Motor neuron (in vitro differentiated cells): Measurements from ENCODE around the gene TST. TPM values are rescaled to one million over a fixed set of nuclear protein-coding genes. Genes with fewer than 3 reads are reported as not detected.
A peak's percentile ranks its signal among the peaks of the same experiment; 100 is the strongest.

ENCODE experiments used
- ATAC-seq, 8 experiments: fragments of 200-7000 bp; cut with Tn5 transposase; replicated peaks in 6 of 8; 2 replicates each; pipeline ENCODE4 v1.8.0; 2021; ENCODE audit warnings: mild to moderate bottlenecking in 8 of 8, moderate library complexity in 8 of 8
- H3K27ac ChIP-seq, 2 donors: fragments of 250-450 bp; sonication (Bioruptor Pico); 2 replicates each; pipeline ENCODE4 v1.9.0; 2021; ENCODE audit warnings: antibody characterized with exemption in 2 of 2, mild to moderate bottlenecking in 2 of 2, moderate library complexity in 1 of 2
- H3K4me1 ChIP-seq, 2 donors: fragments of 250-450 bp; sonication (Bioruptor Pico); replicated peaks in 1 of 2; 2 replicates each; pipeline ENCODE4 v1.6.1; 2021; ENCODE audit warnings: antibody characterized with exemption in 2 of 2, mild to moderate bottlenecking in 2 of 2, moderate library complexity in 1 of 2
- H3K4me3 ChIP-seq, 5 donors: fragments of 250-450 bp; sonication (Bioruptor Pico); 2 replicates each; pipeline ENCODE4 v1.9.0; 2021; ENCODE audit warnings: antibody characterized with exemption in 5 of 5, mild to moderate bottlenecking in 5 of 5, moderate library complexity in 4 of 5
- WGBS, 10 experiments: fragments of 450-650 bp; shearing (Covaris generic); methylation state at CpG; one replicate each; pipeline ENCODE4 v1.0.0; 2022; 5-methylcytosine and 5-hydroxymethylcytosine counted together
- in situ Hi-C, 9 experiments: fragments of 400-800 bp; cut with MboI; loops; one replicate each; pipeline ENCODE4 v1.15.0; 2021; ENCODE audit warnings: low sequenced_read_pairs in 9 of 9, low pct_unique_long_range_greater_than_20kb in 2 of 9; ENCODE audit not compliant: unreplicated experiment in 9 of 9
- total RNA-seq, 8 experiments: library from RNA; unstranded; fragments of 300-600 nt; gene quantifications; 2 replicates each; pipeline versions ENCODE4 v1.2.3 to v1.2.4, GENCODE V29; 2022

The TST gene
- total RNA-seq, 8 experiments from 2014 or later: 5.5 to 49.5 (median 10.3) TPM

- WGBS, 10 experiments: 90 to 100% (median 94%) methylated on average over 2 to 4 of the region's 6 CpGs; no CpG with 5 or more reads in 4 of the 10 experiments
- no peak for ATAC-seq
- Histone ChIP-seq H3K27ac (no peak overlapping the region), H3K4me3 (peak overlapping the region in 1 of 5 donors; percentile 99), H3K4me1 (peaks cover 0 to 9% of the 10 kb centered on the region in 2 donors)
- in situ Hi-C loops: no loop called here
Observed at GRCh38 chr22:37050913-37051312, 31.7 kb upstream of the TST start.

GRCh38 chr22:37049224-37049623, 30.0 kb upstream of the TST start:
- H3K4me1 ChIP-seq: peaks cover 0 to 9% of the 10 kb centered on the region in 2 donors
- ATAC-seq: no peak
- no peak overlapping the region for H3K27ac ChIP-seq
- 21 to 89% (median 65%) methylated on average over 1 to 2 of the region's 2 CpGs; no CpG with 5 or more reads in 6 of the 10 experiments for WGBS, 10 experiments
- no peak overlapping the region for H3K4me3 ChIP-seq
- in situ Hi-C loops: no loop called here

GRCh38 chr22:37048133-37048532, 28.9 kb upstream of the TST start:
- Histone ChIP-seq H3K27ac (no peak overlapping the region), H3K4me3 (no peak overlapping the region), H3K4me1 (peaks cover 0 to 16% of the 10 kb centered on the region in 2 donors)
- ATAC-seq: no peak
- in situ Hi-C loops: no loop called here
- WGBS, 10 experiments: 90 to 100% (median 100%) methylated on average over 1 to 2 of the region's 6 CpGs; no CpG with 5 or more reads in 7 of the 10 experiments

GRCh38 chr22:37047006-37047405, 27.8 kb upstream of the TST start:
- H3K4me3 ChIP-seq: no peak overlapping the region
- WGBS, 10 experiments: 67 to 100% (median 84%) methylated on average over 1 to 7 of the region's 7 CpGs; no CpG with 5 or more reads in 4 of the 10 experiments
- no peak for ATAC-seq
- H3K27ac ChIP-seq: no peak overlapping the region
- in situ Hi-C loops: no loop called here
- H3K4me1 ChIP-seq: peaks cover 0 to 10% of the 10 kb centered on the region in 2 donors

- in situ Hi-C loops: no loop called here
- 50 to 100% (median 100%) methylated on average over 1 to 2 of the region's 6 CpGs; no CpG with 5 or more reads in 5 of the 10 experiments for WGBS, 10 experiments
- H3K4me3 ChIP-seq: no peak overlapping the region
Observed at GRCh38 chr22:37046589-37046988, 27.3 kb upstream of the TST start.

GRCh38 chr22:37045958-37046357, 26.7 kb upstream of the TST start:
- H3K4me3 ChIP-seq: no peak overlapping the region
- H3K4me1 ChIP-seq: peaks cover 0 to 10% of the 10 kb centered on the region in 2 donors
- 6 to 67% (median 41%) methylated on average over 1 to 4 of the region's 4 CpGs for WGBS, 10 experiments
- no peak overlapping the region for H3K27ac ChIP-seq
- in situ Hi-C loops: no loop called here
- ATAC-seq: peak in 1 of 8 experiments; percentile 26

More at GRCh38 chr22:37046589-37046988, 27.3 kb upstream of the TST start:
- no peak overlapping the region for H3K27ac ChIP-seq
- no peak for ATAC-seq
- peaks cover 0 to 10% of the 10 kb centered on the region in 2 donors for H3K4me1 ChIP-seq

- in situ Hi-C loops: no loop called here
- WGBS, 10 experiments: 0 to 100% (median 79%) methylated on average over 1 to 8 of the region's 9 CpGs; no CpG with 5 or more reads in 2 of the 10 experiments
- Histone ChIP-seq H3K27ac (no peak overlapping the region), H3K4me1 (peaks cover 0 to 10% of the 10 kb centered on the region in 2 donors), H3K4me3 (no peak overlapping the region)
- peak in 3 of 8 experiments; percentile 6 to 15 (median 13) for ATAC-seq
Observed at GRCh38 chr22:37044634-37045625, 25.7 kb upstream of the TST start.

GRCh38 chr22:37043828-37044538, 24.7 kb upstream of the TST start:
- H3K4me3 ChIP-seq: no peak overlapping the region
- peaks cover 0 to 10% of the 10 kb centered on the region in 2 donors for H3K4me1 ChIP-seq
- WGBS, 10 experiments: 61 to 100% (median 100%) methylated on average over 1 to 6 of the region's 17 CpGs; no CpG with 5 or more reads in 5 of the 10 experiments
- no peak overlapping the region for H3K27ac ChIP-seq
- peak; percentile 66 to 100 (median 89) for ATAC-seq
- in situ Hi-C loops: no loop called here

GRCh38 chr22:37043209-37043827, 24.1 kb upstream of the TST start:
- Histone ChIP-seq H3K4me1 (peaks cover 0 to 10% of the 10 kb centered on the region in 2 donors), H3K4me3 (no peak overlapping the region), H3K27ac (no peak overlapping the region)
- in situ Hi-C loops: no loop called here
- 10 to 100% (median 80%) methylated on average over 1 to 3 of the region's 7 CpGs; no CpG with 5 or more reads in 1 of the 10 experiments for WGBS, 10 experiments
- peak in 3 of 8 experiments; percentile 17 to 76 (median 63) for ATAC-seq

- 0 to 100% (median 60%) methylated on average over 1 to 2 of the region's 2 CpGs for WGBS, 10 experiments
- no peak for ATAC-seq
- Histone ChIP-seq H3K4me1 (peaks cover 0 to 7% of the 10 kb centered on the region in 2 donors), H3K27ac (no peak overlapping the region), H3K4me3 (no peak overlapping the region)
- in situ Hi-C loops: no loop called here
Observed at GRCh38 chr22:37039466-37039865, 20.2 kb upstream of the TST start.

GRCh38 chr22:37037669-37038068, 18.4 kb upstream of the TST start:
- Histone ChIP-seq H3K4me3 (no peak overlapping the region), H3K4me1 (no peaks in the 10 kb centered on the region), H3K27ac (no peak overlapping the region)
- 27 to 82% (median 40%) methylated on average over 1 to 8 of the region's 14 CpGs; no CpG with 5 or more reads in 2 of the 10 experiments for WGBS, 10 experiments
- peak in 3 of 8 experiments; percentile 25 to 42 (median 27) for ATAC-seq
- in situ Hi-C loops: no loop called here

GRCh38 chr22:37036655-37037377, 17.6 kb upstream of the TST start:
- Histone ChIP-seq H3K4me1 (no peaks in the 10 kb centered on the region), H3K4me3 (no peak overlapping the region), H3K27ac (no peak overlapping the region)
- 38 to 100% (median 81%) methylated on average over 1 to 10 of the region's 11 CpGs for WGBS, 10 experiments
- no peak for ATAC-seq
- in situ Hi-C loops: no loop called here
